Epithelial cell of proximal tubule (primary cell): ENCODE data around the gene SERPINB7. TPM values are rescaled to one million over a fixed set of nuclear protein-coding genes. Genes with fewer than 3 reads are reported as not detected.

Experiments used
- DNase-seq: peaks from one replicate; pipeline ENCODE4 v3.0.0-alpha.2; 2011; ENCODE audit warnings: low read depth
- H3K4me3 ChIP-seq: 2 replicates; pipeline ENCODE4 v1.5.1; 2011; ENCODE audit warnings: low read depth, mild to moderate bottlenecking, low read length
- total RNA-seq: library from RNA; depleted of rRNA; stranded (reverse); fragments of >200 nt; gene quantifications from 2 replicates; pipeline ENCODE4 v1.2.3, GENCODE V29; 2015
- TF ChIP-seq, protein P1 (sequence below): conservative IDR thresholded peaks from 2 replicates; pipeline ENCODE4 v1.5.1; 2012; ENCODE audit warnings: low read depth, mild to moderate bottlenecking, low read length

The SERPINB7 gene
- total RNA-seq, 1 donor from 2014 or later = 44.5 TPM

DNA sequence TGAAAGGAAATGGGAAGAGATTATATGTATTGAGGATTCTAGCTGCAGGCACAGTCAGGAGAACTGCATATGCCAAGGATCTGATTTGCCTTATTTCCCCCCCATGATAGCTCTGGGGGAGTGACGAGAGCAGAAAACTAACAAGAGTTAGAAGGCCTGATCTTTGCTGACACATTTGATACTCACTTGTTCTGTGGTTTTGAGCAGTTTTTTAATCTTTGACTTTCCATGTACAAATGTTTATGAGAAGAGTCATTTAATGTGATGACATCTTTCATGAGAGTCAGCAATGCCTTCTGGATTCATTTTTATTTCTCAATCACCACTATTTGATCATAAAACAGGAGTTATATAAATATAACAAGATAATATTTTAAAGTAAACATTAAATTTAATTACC, 12.7 kb upstream of the SERPINB7 start:
- no peak overlapping the region for H3K4me3 ChIP-seq
- DNase-seq = no peak
- TF ChIP-seq, protein P1, sequence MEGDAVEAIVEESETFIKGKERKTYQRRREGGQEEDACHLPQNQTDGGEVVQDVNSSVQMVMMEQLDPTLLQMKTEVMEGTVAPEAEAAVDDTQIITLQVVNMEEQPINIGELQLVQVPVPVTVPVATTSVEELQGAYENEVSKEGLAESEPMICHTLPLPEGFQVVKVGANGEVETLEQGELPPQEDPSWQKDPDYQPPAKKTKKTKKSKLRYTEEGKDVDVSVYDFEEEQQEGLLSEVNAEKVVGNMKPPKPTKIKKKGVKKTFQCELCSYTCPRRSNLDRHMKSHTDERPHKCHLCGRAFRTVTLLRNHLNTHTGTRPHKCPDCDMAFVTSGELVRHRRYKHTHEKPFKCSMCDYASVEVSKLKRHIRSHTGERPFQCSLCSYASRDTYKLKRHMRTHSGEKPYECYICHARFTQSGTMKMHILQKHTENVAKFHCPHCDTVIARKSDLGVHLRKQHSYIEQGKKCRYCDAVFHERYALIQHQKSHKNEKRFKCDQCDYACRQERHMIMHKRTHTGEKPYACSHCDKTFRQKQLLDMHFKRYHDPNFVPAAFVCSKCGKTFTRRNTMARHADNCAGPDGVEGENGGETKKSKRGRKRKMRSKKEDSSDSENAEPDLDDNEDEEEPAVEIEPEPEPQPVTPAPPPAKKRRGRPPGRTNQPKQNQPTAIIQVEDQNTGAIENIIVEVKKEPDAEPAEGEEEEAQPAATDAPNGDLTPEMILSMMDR = no peak

DNA sequence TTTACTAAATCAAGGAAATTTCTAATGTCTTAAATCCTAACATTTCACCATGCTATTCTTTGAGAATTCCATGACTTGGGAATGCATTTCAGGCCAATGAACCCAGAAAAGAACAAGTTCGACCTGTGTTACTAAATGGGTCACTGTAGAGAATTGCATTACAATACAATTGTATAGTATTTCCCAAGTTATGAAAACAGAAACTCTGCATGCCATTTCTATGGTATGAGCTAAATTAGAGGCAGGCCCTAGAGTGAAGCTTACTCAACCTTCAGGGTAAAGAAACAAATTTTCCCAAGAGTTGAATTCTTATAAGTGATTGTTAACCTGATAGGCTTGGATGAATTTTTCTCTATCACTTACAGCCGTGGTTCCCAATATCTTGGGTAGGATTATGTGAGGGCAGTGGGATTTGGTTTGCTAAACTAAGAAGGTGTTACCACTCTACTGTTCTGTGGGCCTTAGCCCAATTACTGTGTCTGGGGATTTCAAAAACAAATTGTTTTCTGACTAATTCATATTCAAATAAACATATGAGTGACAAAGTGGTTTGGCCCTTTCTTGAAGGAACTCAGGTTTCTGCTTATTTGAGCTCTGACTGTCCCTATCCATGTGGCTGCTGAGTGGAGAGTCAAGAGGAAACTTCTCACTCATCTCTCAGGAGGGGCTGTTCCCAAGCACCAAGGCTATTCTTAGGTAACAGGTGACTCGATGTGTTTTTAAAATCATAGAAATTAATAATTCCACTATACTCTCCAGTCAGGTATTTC, 11.2 kb upstream of the SERPINB7 start:
- no peak overlapping the region for H3K4me3 ChIP-seq
- TF ChIP-seq, protein P1 = no peak
- no peak for DNase-seq

DNA sequence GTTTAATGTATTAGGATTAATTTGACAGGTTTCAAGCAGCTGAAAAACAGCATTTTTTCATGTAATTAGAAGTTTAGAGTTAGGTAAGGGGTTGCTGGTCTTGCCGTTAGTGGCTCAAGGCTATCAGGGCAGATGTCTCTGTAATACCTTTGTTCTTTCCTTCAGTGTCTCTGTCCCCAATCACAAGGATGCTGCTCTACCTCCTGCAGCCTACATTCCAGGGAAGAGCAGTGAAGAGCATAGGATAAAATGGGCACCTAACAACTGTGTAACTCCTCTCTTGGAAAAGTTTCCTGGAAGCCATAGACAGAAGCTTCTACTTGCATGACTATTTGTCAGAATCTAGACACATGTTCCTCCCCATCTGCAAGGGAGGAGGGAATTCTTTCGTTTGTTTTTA, 9.4 kb upstream of the SERPINB7 start:
- TF ChIP-seq, protein P1 = no peak
- H3K4me3 ChIP-seq = no peak overlapping the region
- DNase-seq = no peak

DNA sequence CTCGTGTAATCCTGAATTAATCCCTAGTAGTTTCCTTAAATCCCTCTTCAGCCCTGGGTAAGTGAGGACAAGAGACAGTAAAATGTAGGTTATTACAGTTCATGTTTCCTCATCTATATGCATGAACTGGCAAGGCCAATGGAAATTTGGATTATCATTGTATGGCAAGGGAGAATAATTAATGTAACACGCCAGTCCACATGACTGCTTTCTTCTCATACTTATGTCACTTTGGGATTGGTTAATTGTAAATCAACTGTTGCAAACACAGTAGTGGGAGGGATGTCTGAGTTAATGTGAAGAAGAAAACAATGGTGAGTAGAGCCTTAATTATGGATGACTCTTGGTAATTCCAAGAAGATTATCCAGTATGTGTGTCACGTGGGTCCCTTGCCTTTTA, 1.7 kb upstream of the SERPINB7 start:
- TF ChIP-seq, protein P1 = no peak
- peak; percentile 94 for DNase-seq
- no peak overlapping the region for H3K4me3 ChIP-seq

DNA sequence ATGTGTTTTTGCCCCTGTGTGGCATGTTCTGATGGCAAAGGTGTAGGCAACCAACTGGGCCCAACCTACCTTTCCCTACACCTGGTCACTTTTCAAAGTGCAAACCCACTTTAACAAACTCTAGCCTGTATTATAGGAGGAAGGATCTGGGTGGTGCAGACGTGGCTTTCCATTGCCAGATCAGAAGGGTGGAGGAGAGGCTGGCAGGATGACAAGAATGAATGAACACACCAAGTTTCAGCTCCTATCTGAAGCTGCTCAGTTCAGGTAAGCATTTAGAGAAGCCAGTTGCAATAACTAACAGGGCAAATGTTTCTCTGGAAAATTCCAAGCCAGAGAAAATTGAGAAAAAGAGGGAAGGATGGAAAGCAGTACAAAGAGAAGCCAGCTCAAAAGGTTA, 707 bp upstream of the SERPINB7 start:
- TF ChIP-seq, protein P1 = no peak
- no peak for DNase-seq
- no peak overlapping the region for H3K4me3 ChIP-seq

DNA sequence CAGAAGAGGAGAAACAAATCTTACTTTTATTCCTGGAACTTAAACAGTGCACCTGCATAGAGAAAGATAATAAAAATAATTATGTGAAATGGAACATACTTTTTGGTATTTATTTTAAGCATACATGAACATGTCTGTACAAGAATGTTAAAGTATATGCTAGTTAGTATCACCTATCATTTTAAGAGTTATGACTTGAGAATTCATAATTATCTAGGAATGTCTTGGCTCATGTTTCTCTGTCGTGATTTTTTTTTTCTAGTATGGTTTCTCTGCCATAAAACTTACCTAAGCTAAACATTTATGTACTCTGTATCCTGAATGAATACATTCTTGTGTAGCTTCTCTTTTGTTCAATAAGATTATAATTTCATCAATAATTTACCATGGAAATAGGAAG, 4.2 kb downstream of the SERPINB7 start:
- H3K4me3 ChIP-seq = no peak overlapping the region
- TF ChIP-seq, protein P1 = no peak
- no peak for DNase-seq

DNA sequence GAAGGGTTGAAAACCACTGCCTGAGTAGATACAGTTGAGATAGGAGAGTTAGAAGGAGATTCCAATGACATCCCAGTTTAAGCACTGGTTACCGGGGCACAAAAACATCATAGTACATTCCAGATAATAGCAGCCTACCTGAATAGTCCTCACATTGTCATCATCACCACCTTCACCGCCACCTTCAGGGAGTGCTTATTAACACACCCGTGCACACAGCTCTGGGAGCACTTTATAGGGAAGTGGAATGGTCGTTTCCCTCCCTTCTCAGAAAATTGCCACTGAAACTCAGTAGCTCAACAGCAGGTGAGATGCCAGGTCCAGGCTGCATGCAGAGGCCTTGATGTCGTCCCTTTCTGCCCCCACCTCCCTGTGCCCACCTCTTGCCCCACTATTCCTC, 8.2 kb downstream of the SERPINB7 start:
- no peak overlapping the region for H3K4me3 ChIP-seq
- TF ChIP-seq, protein P1 = no peak

More for the DNA sequence above, 8.2 kb downstream of the SERPINB7 start:
- no peak for DNase-seq
